Measurements from ENCODE around the gene DNAJB4. TPM values are rescaled to one million over a fixed set of nuclear protein-coding genes. Genes with fewer than 3 reads are reported as not detected.

Gene DNAJB4
- total RNA-seq (2022), result 28.5 and 33.5 TPM in 2 replicates
- Bru-seq, nascent RNA, result percentile 85 among the genes with signal in this experiment
- BruChase-seq, experiment 1, labeled RNA remaining after a 6-hour chase, result percentile 96 among the genes with signal in this experiment
- BruChase-seq, experiment 2, labeled RNA remaining after a 2-hour chase, result percentile 96 among the genes with signal in this experiment
- long read RNA-seq, transcript DNAJB4-201 (3 exons, 2,988 nt), result major isoform, 48 of 73 reads
- long read RNA-seq, transcript DNAJB4-206 (3 exons, 949 nt), result minor isoform, 11 of 73 reads
- long read RNA-seq, partial matches to known transcripts, result 1 of 73 reads
- long read RNA-seq, other reads (novel, unspliced or antisense), result 13 of 73 reads

DNA sequence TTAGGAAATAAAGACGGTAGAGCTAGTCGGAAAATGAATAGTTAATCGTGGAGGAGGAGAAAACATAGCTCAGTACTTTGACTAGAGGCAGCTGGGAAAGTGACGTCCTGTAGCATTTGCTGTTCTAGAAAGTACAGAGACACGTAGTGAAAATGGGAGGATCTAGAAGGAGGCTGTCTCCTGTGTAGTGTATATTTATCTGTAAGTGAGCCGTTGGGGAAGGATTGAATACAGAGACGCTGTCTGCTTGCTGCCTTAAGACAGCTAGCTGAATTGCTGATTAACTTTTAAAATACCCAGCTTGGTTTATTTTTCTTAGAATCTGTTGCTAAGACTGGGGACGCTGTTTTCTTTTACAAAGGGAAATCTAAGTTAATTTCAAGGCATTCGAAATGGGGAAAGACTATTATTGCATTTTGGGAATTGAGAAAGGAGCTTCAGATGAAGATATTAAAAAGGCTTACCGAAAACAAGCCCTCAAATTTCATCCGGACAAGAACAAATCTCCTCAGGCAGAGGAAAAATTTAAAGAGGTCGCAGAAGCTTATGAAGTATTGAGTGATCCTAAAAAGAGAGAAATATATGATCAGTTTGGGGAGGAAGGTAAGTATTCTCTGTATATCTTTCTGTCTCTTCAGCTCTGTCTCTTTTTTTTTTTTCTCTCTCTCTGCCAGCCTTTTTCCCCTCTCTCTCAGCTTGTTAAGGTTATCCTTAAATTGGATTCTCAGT lies at the start of gene DNAJB4:
TSS of gene DNAJB4 (plus strand) at position 221 of the 729 bp plus-strand sequence. CDS start at position 393, 172 bp downstream.
- peak within 1 kb of the TSS; percentile 88 for H3K4me3 Mint-ChIP-seq (ENCODE audit: unreplicated experiment)
- H3K4me1 Mint-ChIP-seq (ENCODE audit: insufficient read depth, unreplicated experiment), result peaks cover 19% of the 10 kb centered on the region
- TSS peak; percentile 68 for BruUV-seq (replicated peaks)
- peak; percentile 97 for DNase-seq (ENCODE audit: unreplicated experiment)
- intact Hi-C loops (cut with micrococcal nuclease), result loop anchor here (1.0 kb wide), 2 partner anchors 26 to 109 kb away; partner anchors contain the start of gene FUBP1
- no peaks in the 10 kb centered on the region for H3K27me3 Mint-ChIP-seq (ENCODE audit: insufficient read depth, unreplicated experiment)
- peak within 1 kb of the TSS; percentile 97 for H3K27ac Mint-ChIP-seq (ENCODE audit: low read depth, unreplicated experiment)
- ChIA-PET POLR2A (interaction anchor here (0.5 to 17.0 kb wide), 36 partner anchors 9 to 1374 kb away, joined by 3 to 598 read pairs (median 8); partner anchors contain the start of genes FUBP1, MIGA1, USP33 and ZZZ3), CTCF (interaction anchor here (0.5 to 5.5 kb wide), 12 partner anchors 10 to 357 kb away, joined by 3 to 59 read pairs (median 5); partner anchors contain the start of gene FUBP1)
- no peaks in the 10 kb centered on the region for H3K9me3 Mint-ChIP-seq (ENCODE audit: unreplicated experiment)
- TF ChIP-seq, protein P1, sequence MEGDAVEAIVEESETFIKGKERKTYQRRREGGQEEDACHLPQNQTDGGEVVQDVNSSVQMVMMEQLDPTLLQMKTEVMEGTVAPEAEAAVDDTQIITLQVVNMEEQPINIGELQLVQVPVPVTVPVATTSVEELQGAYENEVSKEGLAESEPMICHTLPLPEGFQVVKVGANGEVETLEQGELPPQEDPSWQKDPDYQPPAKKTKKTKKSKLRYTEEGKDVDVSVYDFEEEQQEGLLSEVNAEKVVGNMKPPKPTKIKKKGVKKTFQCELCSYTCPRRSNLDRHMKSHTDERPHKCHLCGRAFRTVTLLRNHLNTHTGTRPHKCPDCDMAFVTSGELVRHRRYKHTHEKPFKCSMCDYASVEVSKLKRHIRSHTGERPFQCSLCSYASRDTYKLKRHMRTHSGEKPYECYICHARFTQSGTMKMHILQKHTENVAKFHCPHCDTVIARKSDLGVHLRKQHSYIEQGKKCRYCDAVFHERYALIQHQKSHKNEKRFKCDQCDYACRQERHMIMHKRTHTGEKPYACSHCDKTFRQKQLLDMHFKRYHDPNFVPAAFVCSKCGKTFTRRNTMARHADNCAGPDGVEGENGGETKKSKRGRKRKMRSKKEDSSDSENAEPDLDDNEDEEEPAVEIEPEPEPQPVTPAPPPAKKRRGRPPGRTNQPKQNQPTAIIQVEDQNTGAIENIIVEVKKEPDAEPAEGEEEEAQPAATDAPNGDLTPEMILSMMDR (IDR thresholded peaks at IDR 0.05; ENCODE audit: unreplicated experiment), result no peak
- H3K36me3 Mint-ChIP-seq (ENCODE audit: insufficient read depth, unreplicated experiment), result peaks cover 9% of the 10 kb centered on the region

DNA sequence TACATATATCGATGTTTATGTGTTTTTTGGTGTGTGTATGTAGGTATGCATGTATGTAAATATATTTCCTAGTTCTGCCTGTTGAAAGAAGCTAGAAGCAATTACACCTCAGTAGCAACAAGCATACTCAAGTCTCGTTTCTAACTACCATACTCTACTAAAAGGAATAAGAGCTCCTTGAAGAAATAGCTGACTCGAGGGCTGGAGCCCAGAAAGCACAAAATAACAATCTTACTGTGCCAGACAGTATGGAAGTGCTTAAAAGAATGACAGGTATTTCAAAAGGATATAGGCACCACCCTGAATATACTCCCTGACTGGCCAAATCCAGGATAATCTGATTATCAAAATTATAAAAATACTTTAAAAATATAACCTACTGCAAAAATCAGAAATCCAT lies 49.0 kb upstream of the DNAJB4 start:
- no peaks in the 10 kb centered on the region for H3K4me1 Mint-ChIP-seq (ENCODE audit: insufficient read depth, unreplicated experiment)
- ChIA-PET CTCF (interaction anchor here (0.6 kb wide), 1 partner anchor 23 kb away, joined by 3 read pairs; the partner anchor contains the start of gene FUBP1), POLR2A (interaction anchor here (1.0 to 6.3 kb wide), 2 partner anchors 21 to 49 kb away, joined by 3 to 37 read pairs; partner anchors contain the start of genes DNAJB4 and FUBP1)
- no peak overlapping the region for H3K4me3 Mint-ChIP-seq (ENCODE audit: unreplicated experiment)
- intact Hi-C loops (cut with micrococcal nuclease), result no loop called here
- no peaks in the 10 kb centered on the region for H3K27me3 Mint-ChIP-seq (ENCODE audit: insufficient read depth, unreplicated experiment)
- H3K27ac Mint-ChIP-seq (ENCODE audit: low read depth, unreplicated experiment), result no peak overlapping the region
- BruUV-seq (replicated peaks), result no TSS peak
- no peaks in the 10 kb centered on the region for H3K9me3 Mint-ChIP-seq (ENCODE audit: unreplicated experiment)
- TF ChIP-seq, protein P1 (IDR thresholded peaks at IDR 0.05; ENCODE audit: unreplicated experiment), result no peak
- no peak for DNase-seq (ENCODE audit: unreplicated experiment)
- H3K36me3 Mint-ChIP-seq (ENCODE audit: insufficient read depth, unreplicated experiment), result peaks cover 98% of the 10 kb centered on the region

DNA sequence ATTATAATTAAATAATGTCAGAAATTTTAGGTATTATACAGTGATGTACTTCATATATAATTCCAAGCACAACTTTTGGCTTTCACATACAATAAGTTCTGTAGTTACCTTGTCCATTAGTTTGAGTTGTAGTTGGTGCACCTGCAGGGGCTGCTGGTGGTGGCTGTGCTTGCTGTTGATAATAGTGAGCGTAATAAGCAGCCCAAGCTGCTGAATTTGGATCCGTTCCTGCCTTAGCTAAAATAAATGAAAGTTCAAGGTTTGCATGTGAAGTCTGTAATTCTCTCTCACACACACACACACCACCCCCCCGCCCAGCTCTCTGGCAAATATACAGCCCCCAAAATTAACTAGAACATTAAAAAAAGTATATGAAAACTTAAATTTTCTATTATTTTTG lies 48.3 kb upstream of the DNAJB4 start:
- no peak overlapping the region for H3K27ac Mint-ChIP-seq (ENCODE audit: low read depth, unreplicated experiment)
- CTCF ChIA-PET, result interaction anchor here (0.6 to 1.6 kb wide), 3 partner anchors 157 to 211 kb away, joined by 3 to 7 read pairs (median 4); no protein-coding TSS in a partner anchor
- H3K9me3 Mint-ChIP-seq (ENCODE audit: unreplicated experiment), result no peaks in the 10 kb centered on the region
- TF ChIP-seq, protein P1 (IDR thresholded peaks at IDR 0.05; ENCODE audit: unreplicated experiment), result no peak
- H3K4me1 Mint-ChIP-seq (ENCODE audit: insufficient read depth, unreplicated experiment), result no peaks in the 10 kb centered on the region
- no peak overlapping the region for H3K4me3 Mint-ChIP-seq (ENCODE audit: unreplicated experiment)
- no TSS peak for BruUV-seq (replicated peaks)
- no peak for DNase-seq (ENCODE audit: unreplicated experiment)
- intact Hi-C loops (cut with micrococcal nuclease), result no loop called here
- H3K27me3 Mint-ChIP-seq (ENCODE audit: insufficient read depth, unreplicated experiment), result no peaks in the 10 kb centered on the region
- POLR2A ChIA-PET, result interaction anchor here (0.9 to 6.3 kb wide), 3 partner anchors 11 to 21 kb away, joined by 3 to 37 read pairs (median 3); partner anchors contain the start of gene FUBP1
- H3K36me3 Mint-ChIP-seq (ENCODE audit: insufficient read depth, unreplicated experiment), result peaks cover 98% of the 10 kb centered on the region
